ENCODE measurements around the gene NWD2. TPM values are rescaled to one million over a fixed set of nuclear protein-coding genes. Genes with fewer than 3 reads are reported as not detected.

The NWD2 gene
- polyA plus RNA-seq, 1 donor (not counting 4 experiments of a cell fraction or from before 2014, with no cell fraction given): 0.10 TPM

GRCh38 chr4:37305984-37306383, 61.4 kb downstream of the NWD2 start:
- Histone ChIP-seq H3K9ac (ENCODE audit: control insufficient read depth, extremely low read depth, insufficient read depth, low read length) (no peak overlapping the region), H3K27ac (ENCODE audit: control insufficient read depth, insufficient read depth, low read length) (no peak overlapping the region), H3K9me1 (ENCODE audit: control insufficient read depth, extremely low read depth, insufficient read depth, low read length) (no peaks in the 10 kb centered on the region), H3K4me2 (ENCODE audit: control insufficient read depth, extremely low read depth, insufficient read depth, low read depth, low read length) (no peak overlapping the region), H4K20me1 (ENCODE audit: control insufficient read depth, extremely low read depth, insufficient read depth, low read length) (no peaks in the 10 kb centered on the region), H3K27me3 (ENCODE audit: control insufficient read depth, extremely low read depth, insufficient read depth, low read length) (no peaks in the 10 kb centered on the region), H3K36me3 (ENCODE audit: control insufficient read depth in 2 of 2, extremely low read depth in 1 of 2, insufficient read depth in 2 of 2, low read length in 2 of 2) (no peaks in the 10 kb centered on the region), H3K4me3 (ENCODE audit: control insufficient read depth in 2 of 3, extremely low read depth in 1 of 3, insufficient read depth in 2 of 3, low read depth in 1 of 3, low read length in 3 of 3) (no peak overlapping the region), H3K4me1 (ENCODE audit: control insufficient read depth, extremely low read depth, insufficient read depth, low read length) (no peaks in the 10 kb centered on the region), H2AFZ (ENCODE audit: control insufficient read depth, low read length) (no peak overlapping the region), H3K79me2 (ENCODE audit: control insufficient read depth, insufficient read depth, low read length) (no peaks in the 10 kb centered on the region), H3K9me3 (ENCODE audit: control insufficient read depth, low read depth, low read length) (no peaks in the 10 kb centered on the region)
- dilution Hi-C loops (cut with MboI; ENCODE audit: extremely low pct_ligation_motif_present, low sequenced_read_pairs): no loop called here
- TF ChIP-seq CTCF (optimal IDR thresholded peaks at IDR 0.05 in 1 of 3, IDR thresholded peaks at IDR 0.05 in 1 of 3, conservative IDR thresholded peaks at IDR 0.05 in 1 of 3; ENCODE audit: extremely low read depth in 1 of 3, insufficient read depth in 2 of 3, low read length in 3 of 3) (no peak), EZH2 (IDR thresholded peaks at IDR 0.05; ENCODE audit: low read length) (no peak)
- FAIRE-seq (no peak), DNase-seq (ENCODE audit: low read depth, low spot score) (no peak)

- dilution Hi-C loops (cut with MboI; ENCODE audit: extremely low pct_ligation_motif_present, low sequenced_read_pairs): no loop called here
- FAIRE-seq: no peak
- TF ChIP-seq EZH2 (IDR thresholded peaks at IDR 0.05; ENCODE audit: low read length): no peak
- TF ChIP-seq CTCF (optimal IDR thresholded peaks at IDR 0.05 in 1 of 3, IDR thresholded peaks at IDR 0.05 in 1 of 3, conservative IDR thresholded peaks at IDR 0.05 in 1 of 3; ENCODE audit: extremely low read depth in 1 of 3, insufficient read depth in 2 of 3, low read length in 3 of 3): no peak
Observed at GRCh38 chr4:37317104-37317643, 72.6 kb downstream of the NWD2 start.

More at GRCh38 chr4:37317104-37317643, 72.6 kb downstream of the NWD2 start:
- Histone ChIP-seq H3K4me3 (ENCODE audit: control insufficient read depth in 2 of 3, extremely low read depth in 1 of 3, insufficient read depth in 2 of 3, low read depth in 1 of 3, low read length in 3 of 3) (no peak overlapping the region), H3K9me3 (ENCODE audit: control insufficient read depth, low read depth, low read length) (no peaks in the 10 kb centered on the region), H4K20me1 (ENCODE audit: control insufficient read depth, extremely low read depth, insufficient read depth, low read length) (no peaks in the 10 kb centered on the region), H3K4me2 (ENCODE audit: control insufficient read depth, extremely low read depth, insufficient read depth, low read depth, low read length) (no peak overlapping the region), H3K4me1 (ENCODE audit: control insufficient read depth, extremely low read depth, insufficient read depth, low read length) (no peaks in the 10 kb centered on the region), H2AFZ (ENCODE audit: control insufficient read depth, low read length) (no peak overlapping the region), H3K27ac (ENCODE audit: control insufficient read depth, insufficient read depth, low read length) (no peak overlapping the region), H3K36me3 (ENCODE audit: control insufficient read depth in 2 of 2, extremely low read depth in 1 of 2, insufficient read depth in 2 of 2, low read length in 2 of 2) (no peaks in the 10 kb centered on the region), H3K27me3 (ENCODE audit: control insufficient read depth, extremely low read depth, insufficient read depth, low read length) (no peaks in the 10 kb centered on the region), H3K9ac (ENCODE audit: control insufficient read depth, extremely low read depth, insufficient read depth, low read length) (no peak overlapping the region), H3K9me1 (ENCODE audit: control insufficient read depth, extremely low read depth, insufficient read depth, low read length) (no peaks in the 10 kb centered on the region), H3K79me2 (ENCODE audit: control insufficient read depth, insufficient read depth, low read length) (no peaks in the 10 kb centered on the region)
- no peak for DNase-seq (ENCODE audit: low read depth, low spot score)

Data from keratinocyte (primary cell).